Activated T-helper 1 cell treated with anti-CD3 and anti-CD28 coated beads, Interleukin-12 subunit alpha, Interleukin-12 subunit beta, Interleukin-2, Interleukin-4 antibody, amounts not matched to agents 30 ng/mL and 10 ng/mL and 1 ng/mL, durations not matched to agents 14 hours and 24 hours and 36 hours (primary cell): ENCODE results near the gene TAF5L. TPM values are rescaled to one million over a fixed set of nuclear protein-coding genes. Genes with fewer than 3 reads are reported as not detected.

Experiments used
- DNase-seq: peaks from one replicate; pipeline ENCODE4 v3.0.0; 2021; ENCODE audit warnings: low spot score
- H3K27ac Mint-ChIP-seq: one replicate; pipeline ENCODE4 v1.8.0; 2021; ENCODE audit warnings: mild to moderate bottlenecking, mixed read lengths
- H3K27me3 Mint-ChIP-seq: one replicate; pipeline ENCODE4 v1.8.0; 2022; ENCODE audit warnings: mild to moderate bottlenecking, moderate library complexity, mixed read lengths; ENCODE audit not compliant: insufficient read depth
- H3K36me3 Mint-ChIP-seq: one replicate; pipeline ENCODE4 v1.8.0; 2021; ENCODE audit warnings: low read depth, mixed read lengths
- H3K4me1 Mint-ChIP-seq: one replicate; pipeline ENCODE4 v1.8.0; 2021; ENCODE audit warnings: low read depth, mixed read lengths
- H3K4me3 Mint-ChIP-seq: one replicate; pipeline ENCODE4 v1.8.0; 2021; ENCODE audit warnings: mild to moderate bottlenecking, moderate library complexity, mixed read lengths
- H3K9me3 Mint-ChIP-seq: one replicate; pipeline ENCODE4 v1.8.0; 2021; ENCODE audit warnings: mixed read lengths
- intact Hi-C: fragments of 100-400 bp; cut with micrococcal nuclease; formaldehyde crosslinking; loops from one replicate; pipeline ENCODE4 v1.15.1; 2024
- total RNA-seq: library from RNA; stranded (reverse); gene quantifications from 2 replicates; pipeline ENCODE4 v1.2.3, GENCODE V29; 2022

The TAF5L gene
- total RNA-seq, 1 donor from 2014 or later: 37.9 TPM

DNA sequence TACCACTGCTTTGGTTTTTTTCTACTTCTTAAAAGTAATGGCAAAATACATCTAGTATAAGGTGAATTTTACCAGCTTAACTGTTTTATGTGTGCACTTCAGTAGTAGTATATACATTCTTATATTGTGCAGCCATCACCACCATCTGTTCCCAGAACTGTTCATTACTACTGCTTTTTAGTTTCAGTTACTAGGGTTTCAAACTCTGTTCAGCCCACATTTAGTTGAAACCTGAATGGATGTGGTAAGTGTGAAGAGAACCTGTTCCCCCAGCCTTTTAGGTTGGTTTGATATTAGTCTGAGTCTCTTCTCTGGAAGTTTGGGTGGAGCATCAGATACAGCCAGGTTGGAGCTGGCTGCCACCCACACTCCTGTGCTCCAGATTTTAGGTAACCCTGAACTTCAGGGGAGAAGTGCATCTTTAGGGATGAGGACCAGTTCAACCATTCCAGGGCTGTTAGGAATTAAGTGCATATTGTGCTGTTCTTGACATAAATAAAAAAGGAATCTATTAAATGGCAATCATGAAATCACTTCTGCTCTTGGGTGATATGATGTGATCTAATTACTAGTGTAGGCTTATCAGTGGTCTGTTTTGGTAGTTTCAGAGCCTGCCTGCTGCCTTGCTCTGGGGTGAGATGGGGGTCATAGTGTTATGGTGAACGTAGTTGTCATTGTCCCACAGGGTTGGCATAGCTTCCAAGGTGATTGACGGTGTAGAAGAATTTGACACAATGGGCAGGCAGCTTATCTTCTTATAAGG lies 32.3 kb upstream of the TAF5L start:
- DNase-seq: no peak
- H3K27me3 Mint-ChIP-seq: no peaks in the 10 kb centered on the region
- intact Hi-C loops: no loop called here
- no peaks in the 10 kb centered on the region for H3K9me3 Mint-ChIP-seq
- H3K4me3 Mint-ChIP-seq: no peak overlapping the region
- no peak overlapping the region for H3K27ac Mint-ChIP-seq
- H3K4me1 Mint-ChIP-seq: peaks cover 21% of the 10 kb centered on the region
- peaks cover 51% of the 10 kb centered on the region for H3K36me3 Mint-ChIP-seq

DNA sequence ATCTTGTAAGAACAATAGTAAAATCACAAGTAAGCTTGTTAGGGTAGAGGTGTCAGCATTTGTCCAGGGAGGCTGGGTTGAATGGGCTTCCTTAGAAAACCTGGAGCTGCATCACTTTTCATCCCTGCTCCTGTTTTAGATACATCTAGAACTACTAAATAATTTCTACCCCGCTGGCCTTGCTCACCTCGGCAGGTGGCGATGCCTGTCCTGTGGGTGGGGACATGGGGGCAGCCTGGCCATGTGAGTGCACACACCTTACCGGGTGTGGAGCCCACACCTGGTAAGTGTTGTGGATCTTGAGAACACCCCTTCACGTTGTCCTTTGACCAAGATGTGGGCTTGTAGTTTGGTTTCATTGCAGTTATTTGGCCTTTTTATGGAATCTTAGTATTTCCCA lies 29.9 kb upstream of the TAF5L start:
- Mint-ChIP-seq H3K27me3 (no peaks in the 10 kb centered on the region), H3K36me3 (peaks cover 45% of the 10 kb centered on the region), H3K27ac (no peak overlapping the region), H3K9me3 (no peaks in the 10 kb centered on the region), H3K4me3 (no peak overlapping the region), H3K4me1 (peaks cover 15% of the 10 kb centered on the region)
- intact Hi-C loops: no loop called here
- no peak for DNase-seq

DNA sequence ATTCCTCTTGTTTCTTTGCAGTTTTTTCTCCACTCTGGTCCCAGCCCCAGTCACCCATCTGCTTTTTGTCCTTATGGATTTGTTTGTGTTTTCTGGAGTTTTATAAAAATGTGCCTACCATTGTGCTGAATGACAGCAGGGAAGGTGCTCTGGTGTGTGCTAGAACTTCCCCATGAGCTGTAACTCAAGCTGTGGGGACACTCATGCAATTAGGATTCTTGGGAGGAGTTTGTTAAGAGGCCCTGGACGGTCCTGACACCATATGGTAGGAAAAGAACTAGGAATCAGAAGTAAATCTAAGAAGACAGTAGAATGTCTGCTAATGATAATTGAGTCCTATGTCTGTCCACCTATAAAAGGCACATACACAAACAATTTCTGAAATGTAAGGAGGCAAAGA lies 27.5 kb upstream of the TAF5L start:
- no peak overlapping the region for H3K4me3 Mint-ChIP-seq
- no peak for DNase-seq
- no peaks in the 10 kb centered on the region for H3K9me3 Mint-ChIP-seq
- H3K27ac Mint-ChIP-seq: no peak overlapping the region
- intact Hi-C loops: no loop called here
- H3K36me3 Mint-ChIP-seq: peaks cover 44% of the 10 kb centered on the region
- H3K4me1 Mint-ChIP-seq: peaks cover 14% of the 10 kb centered on the region
- no peaks in the 10 kb centered on the region for H3K27me3 Mint-ChIP-seq

DNA sequence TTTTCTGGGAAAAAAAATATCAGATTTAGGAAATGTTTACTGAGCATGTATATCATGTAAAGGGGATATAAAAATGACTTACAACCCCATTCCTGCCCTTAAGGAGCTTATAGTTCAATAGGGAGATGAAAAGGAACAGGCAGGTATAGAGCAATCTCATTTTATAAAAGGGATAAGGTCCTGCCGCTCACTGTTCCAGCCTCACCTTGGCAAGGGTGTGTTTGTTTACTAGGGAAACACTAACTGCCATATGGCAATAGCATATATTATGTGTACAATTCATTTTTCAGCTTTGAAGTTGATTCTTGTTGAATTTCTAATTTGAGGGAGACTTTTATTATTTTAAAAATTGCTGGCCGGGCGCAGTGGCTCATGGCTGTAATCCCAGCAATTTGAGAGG lies 25.6 kb upstream of the TAF5L start:
- no peak for DNase-seq
- Mint-ChIP-seq H3K9me3 (no peaks in the 10 kb centered on the region), H3K27ac (no peak overlapping the region), H3K36me3 (peaks cover 42% of the 10 kb centered on the region), H3K27me3 (no peaks in the 10 kb centered on the region), H3K4me3 (no peak overlapping the region), H3K4me1 (no peaks in the 10 kb centered on the region)
- intact Hi-C loops: no loop called here

DNA sequence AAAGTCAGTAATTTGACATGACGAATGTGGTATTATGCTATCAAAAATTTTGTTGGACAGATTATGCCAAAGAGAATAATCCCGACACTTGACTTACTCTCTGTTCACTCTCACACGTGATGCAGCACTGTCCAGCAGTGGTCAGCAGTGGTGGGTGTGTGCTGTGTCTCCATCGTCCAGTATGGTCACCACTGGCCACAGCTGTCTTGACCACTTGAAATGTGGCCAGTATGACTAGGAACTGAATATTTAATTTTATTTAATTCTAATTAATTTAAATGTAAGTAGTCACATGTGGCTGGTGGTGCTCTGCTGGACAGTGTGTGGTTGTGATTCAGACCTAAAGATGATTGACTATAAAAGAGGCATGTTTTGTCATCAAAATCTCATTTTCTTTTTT lies 24.1 kb upstream of the TAF5L start:
- Mint-ChIP-seq H3K9me3 (no peaks in the 10 kb centered on the region), H3K4me1 (no peaks in the 10 kb centered on the region), H3K27me3 (no peaks in the 10 kb centered on the region), H3K27ac (no peak overlapping the region), H3K36me3 (peaks cover 50% of the 10 kb centered on the region), H3K4me3 (no peak overlapping the region)
- intact Hi-C loops: no loop called here
- DNase-seq: no peak

DNA sequence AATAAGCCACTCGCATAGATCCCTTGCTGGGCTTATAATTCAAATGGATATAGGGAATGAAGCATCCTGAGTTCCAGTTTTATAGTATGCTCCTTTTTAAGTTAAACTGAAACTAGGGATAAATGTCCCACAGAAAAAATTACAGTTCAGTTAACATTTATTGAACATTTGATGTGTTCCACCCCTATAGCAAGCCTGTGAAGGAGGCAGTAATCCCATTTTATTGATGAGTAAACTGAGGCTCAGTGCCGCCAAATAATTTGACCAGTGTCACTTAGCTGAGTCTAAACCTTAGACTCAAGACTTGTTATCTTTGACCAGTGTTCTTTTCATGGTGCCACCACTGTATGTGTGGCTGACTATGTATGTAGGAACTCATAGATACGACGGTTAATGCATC lies 22.5 kb upstream of the TAF5L start:
- Mint-ChIP-seq H3K4me1 (no peaks in the 10 kb centered on the region), H3K4me3 (no peak overlapping the region), H3K27ac (no peak overlapping the region), H3K36me3 (peaks cover 47% of the 10 kb centered on the region), H3K9me3 (no peaks in the 10 kb centered on the region), H3K27me3 (no peaks in the 10 kb centered on the region)
- no peak for DNase-seq
- intact Hi-C loops: no loop called here

DNA sequence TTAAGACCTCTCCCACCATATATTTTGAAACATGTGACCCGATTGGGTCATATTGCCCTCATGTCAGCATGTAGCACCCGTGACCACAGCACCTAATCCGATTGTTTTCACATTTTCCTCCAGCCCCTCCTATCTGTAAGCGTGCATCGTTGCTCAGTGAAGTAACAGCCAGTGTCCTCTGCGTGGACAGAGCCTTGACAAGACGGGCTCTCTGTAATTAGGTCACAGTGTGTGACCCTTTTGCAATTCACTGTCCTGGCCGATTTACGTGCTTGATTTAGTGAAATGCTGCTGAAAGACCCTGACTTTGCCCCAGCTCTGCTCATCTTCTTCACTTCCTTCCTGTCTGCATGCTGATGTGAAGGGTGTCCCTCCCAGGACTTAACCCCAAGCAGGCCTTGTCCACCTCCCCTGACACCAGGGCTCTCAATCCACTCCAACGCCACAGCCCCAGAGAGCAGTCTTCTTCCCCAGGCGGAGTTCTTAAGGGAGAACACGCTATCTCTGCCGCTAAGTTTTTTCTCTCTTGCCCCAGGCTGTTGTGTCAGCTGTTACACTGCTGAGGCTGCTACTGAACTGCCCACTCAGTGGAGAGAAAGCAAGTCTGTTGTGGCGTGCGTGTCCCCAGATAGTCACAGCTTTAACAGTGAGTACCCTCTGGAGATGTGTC lies 19.5 kb upstream of the TAF5L start:
- no peak overlapping the region for H3K4me3 Mint-ChIP-seq
- no peak for DNase-seq

DNA sequence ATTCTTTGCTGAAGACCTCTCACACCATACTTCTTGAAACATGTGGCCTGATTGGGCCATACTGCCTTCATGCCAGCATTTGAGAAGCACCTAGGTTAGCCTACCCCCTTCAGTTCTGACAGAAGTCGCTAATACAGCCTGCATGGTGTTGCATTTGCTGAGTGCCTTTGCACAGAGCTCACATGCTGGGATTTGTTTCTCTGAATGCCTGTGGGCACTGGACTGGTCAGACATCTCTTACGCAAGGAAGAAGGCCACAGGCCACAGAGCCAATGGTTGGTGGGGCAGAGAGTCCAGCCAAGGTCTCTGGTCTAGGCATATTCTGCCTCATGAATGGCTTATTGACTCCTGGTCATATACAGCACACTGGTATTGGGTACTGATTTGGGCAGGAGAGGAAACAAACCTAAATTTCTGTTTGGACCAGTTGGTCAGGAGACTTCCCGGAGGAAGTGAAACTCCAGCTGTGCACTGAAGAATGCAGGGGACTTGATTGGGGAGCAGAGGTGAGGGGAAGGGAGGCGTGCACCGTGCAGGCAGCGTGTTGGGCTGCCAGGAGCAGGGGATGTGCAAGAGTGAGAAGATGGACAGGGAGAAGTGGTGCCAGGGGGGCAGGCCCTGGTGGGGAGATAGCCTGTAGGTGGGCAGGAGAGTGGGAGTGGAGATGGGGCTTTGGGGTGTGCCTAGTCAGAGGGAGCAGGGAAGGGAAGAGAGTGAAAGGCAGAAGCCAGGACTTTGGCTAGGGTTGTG lies 18.2 kb upstream of the TAF5L start:
- no peaks in the 10 kb centered on the region for H3K4me1 Mint-ChIP-seq
- peaks cover 41% of the 10 kb centered on the region for H3K36me3 Mint-ChIP-seq
- no peaks in the 10 kb centered on the region for H3K27me3 Mint-ChIP-seq
- H3K9me3 Mint-ChIP-seq: no peaks in the 10 kb centered on the region
- DNase-seq: no peak
- H3K4me3 Mint-ChIP-seq: no peak overlapping the region
- intact Hi-C loops: no loop called here
- H3K27ac Mint-ChIP-seq: no peak overlapping the region

More for the DNA sequence above, 19.5 kb upstream of the TAF5L start:
- H3K27ac Mint-ChIP-seq: no peak overlapping the region
- intact Hi-C loops: no loop called here
- no peaks in the 10 kb centered on the region for H3K4me1 Mint-ChIP-seq
- H3K36me3 Mint-ChIP-seq: peaks cover 44% of the 10 kb centered on the region
- no peaks in the 10 kb centered on the region for H3K9me3 Mint-ChIP-seq
- no peaks in the 10 kb centered on the region for H3K27me3 Mint-ChIP-seq

DNA sequence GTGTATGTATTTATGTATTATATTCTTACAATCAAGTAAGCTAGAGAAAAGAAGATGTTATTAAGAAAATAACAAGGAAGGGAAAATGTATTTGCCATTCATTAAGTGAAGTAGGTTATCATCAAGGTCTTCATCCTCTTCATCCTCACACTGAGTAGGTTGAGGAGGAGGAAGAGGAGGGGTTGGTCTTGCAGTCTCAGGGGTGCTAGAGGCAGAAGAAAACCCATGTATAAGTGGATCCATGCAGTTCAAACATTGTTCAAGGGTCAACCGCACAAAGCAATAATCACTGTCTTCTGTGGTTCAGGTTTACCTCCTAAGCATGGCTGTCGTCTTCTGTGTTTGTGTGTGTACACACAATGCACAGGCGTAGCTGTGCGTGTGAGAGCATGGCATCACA lies 17.0 kb upstream of the TAF5L start:
- H3K9me3 Mint-ChIP-seq: no peaks in the 10 kb centered on the region
- no peaks in the 10 kb centered on the region for H3K4me1 Mint-ChIP-seq
- intact Hi-C loops: no loop called here
- peaks cover 43% of the 10 kb centered on the region for H3K36me3 Mint-ChIP-seq
- H3K27ac Mint-ChIP-seq: no peak overlapping the region
- H3K27me3 Mint-ChIP-seq: no peaks in the 10 kb centered on the region
- H3K4me3 Mint-ChIP-seq: no peak overlapping the region
- DNase-seq: no peak

DNA sequence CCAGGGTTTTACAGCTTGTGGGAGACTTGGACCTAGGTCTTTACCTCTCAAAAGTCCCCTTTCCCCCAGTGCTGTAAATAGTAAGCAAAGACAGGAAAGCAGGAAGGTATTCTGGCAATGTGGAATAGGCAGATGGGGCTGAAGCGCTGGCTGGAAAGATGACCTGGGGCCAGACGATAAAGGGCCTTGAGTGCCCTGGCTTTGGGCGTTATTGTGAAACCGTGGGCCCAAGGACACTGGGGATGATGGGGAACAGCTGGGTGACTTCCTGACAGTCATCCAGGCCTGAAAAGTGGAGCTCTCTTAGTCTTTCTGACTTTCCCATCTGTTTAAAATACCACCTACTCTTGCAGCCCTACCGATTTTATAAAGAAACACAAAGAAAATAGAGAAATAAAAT lies 16.5 kb upstream of the TAF5L start:
- no peaks in the 10 kb centered on the region for H3K27me3 Mint-ChIP-seq
- no peak overlapping the region for H3K4me3 Mint-ChIP-seq
- H3K4me1 Mint-ChIP-seq: no peaks in the 10 kb centered on the region
- no peaks in the 10 kb centered on the region for H3K9me3 Mint-ChIP-seq
- H3K36me3 Mint-ChIP-seq: peaks cover 41% of the 10 kb centered on the region
- no peak overlapping the region for H3K27ac Mint-ChIP-seq
- DNase-seq: no peak
- intact Hi-C loops: no loop called here

DNA sequence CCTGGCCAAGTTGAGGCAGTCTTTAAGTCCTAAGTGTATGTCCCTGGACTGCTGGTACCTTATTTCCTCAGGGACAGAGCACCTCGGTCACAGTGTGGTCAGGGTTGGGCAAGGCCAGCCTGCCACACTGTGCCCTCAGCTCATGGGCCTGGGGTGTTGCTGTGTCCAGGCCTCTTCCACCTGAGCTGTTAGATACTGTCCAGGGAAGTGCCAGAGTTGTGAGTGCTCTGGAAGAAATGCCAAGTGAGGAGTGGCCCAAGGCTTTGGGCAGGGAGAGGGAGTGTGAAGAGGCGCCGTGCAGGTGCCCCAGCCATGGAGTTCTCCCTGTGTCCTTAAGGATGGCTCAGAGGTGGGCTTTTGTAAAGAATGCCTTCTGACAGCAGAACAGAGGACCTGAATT lies 15.4 kb upstream of the TAF5L start:
- no peaks in the 10 kb centered on the region for H3K9me3 Mint-ChIP-seq
- H3K27ac Mint-ChIP-seq: no peak overlapping the region
- H3K27me3 Mint-ChIP-seq: no peaks in the 10 kb centered on the region
- no peak for DNase-seq
- no peak overlapping the region for H3K4me3 Mint-ChIP-seq
- peaks cover 41% of the 10 kb centered on the region for H3K36me3 Mint-ChIP-seq
- intact Hi-C loops: no loop called here
- no peaks in the 10 kb centered on the region for H3K4me1 Mint-ChIP-seq

DNA sequence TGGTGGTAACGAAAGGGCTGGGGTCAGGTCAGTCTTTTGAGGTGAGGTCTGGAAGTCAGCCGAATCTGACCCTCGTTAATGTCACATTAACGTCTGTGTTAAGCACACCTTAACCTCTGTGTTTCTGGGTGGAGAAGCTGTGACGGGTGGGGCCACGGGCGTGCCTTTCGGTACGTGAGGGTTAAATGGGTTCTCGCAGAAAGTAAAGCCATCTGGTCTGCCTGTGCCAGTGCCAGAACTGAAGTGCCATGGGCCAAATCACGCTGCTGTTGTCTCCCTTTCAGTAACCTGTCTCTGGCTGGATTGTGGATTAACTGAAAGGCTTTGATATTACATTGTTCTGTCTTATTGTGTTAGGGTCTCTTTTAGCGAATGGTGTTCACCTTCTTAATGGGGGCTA lies 14.5 kb upstream of the TAF5L start:
- H3K36me3 Mint-ChIP-seq: peaks cover 42% of the 10 kb centered on the region
- H3K4me1 Mint-ChIP-seq: no peaks in the 10 kb centered on the region
- DNase-seq: no peak
- no peak overlapping the region for H3K4me3 Mint-ChIP-seq
- no peak overlapping the region for H3K27ac Mint-ChIP-seq
- intact Hi-C loops: no loop called here
- no peaks in the 10 kb centered on the region for H3K27me3 Mint-ChIP-seq
- no peaks in the 10 kb centered on the region for H3K9me3 Mint-ChIP-seq

DNA sequence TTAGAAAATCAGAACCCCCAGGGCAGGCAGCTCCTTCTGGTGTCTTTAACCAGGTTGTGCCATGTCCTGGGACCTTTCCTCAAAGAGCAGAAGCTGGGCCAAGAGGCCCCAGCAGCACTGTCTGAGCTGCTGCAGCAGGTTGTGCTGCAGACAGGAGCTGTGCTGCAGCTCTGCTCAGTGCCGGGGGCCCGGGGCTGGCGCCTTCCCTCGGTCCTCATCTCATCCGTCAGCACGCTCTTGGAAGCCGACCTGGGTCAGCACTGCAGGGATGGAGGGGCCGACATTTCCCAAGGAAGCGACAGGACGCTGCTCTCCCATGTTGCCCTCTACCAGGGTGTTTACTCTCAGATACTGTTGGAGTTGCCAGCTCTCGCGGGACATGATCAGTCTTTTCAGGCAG lies 11.8 kb upstream of the TAF5L start:
- peaks cover 38% of the 10 kb centered on the region for H3K36me3 Mint-ChIP-seq
- no peaks in the 10 kb centered on the region for H3K27me3 Mint-ChIP-seq
- DNase-seq: no peak
- H3K4me3 Mint-ChIP-seq: no peak overlapping the region
- no peak overlapping the region for H3K27ac Mint-ChIP-seq
- no peaks in the 10 kb centered on the region for H3K4me1 Mint-ChIP-seq
- intact Hi-C loops: no loop called here
- no peaks in the 10 kb centered on the region for H3K9me3 Mint-ChIP-seq
